Body of pancreas (tissue), 4 donors: ENCODE measurements around the gene PKD1L1. TPM values are rescaled to one million over a fixed set of nuclear protein-coding genes. Genes with fewer than 3 reads are reported as not detected.

Source experiments
- ATAC-seq: fragments of 150-250 bp; one replicate; pipeline ENCODE4 v1.9.1; 2016
- DNase-seq, 4 donors: peaks; one replicate each; pipeline ENCODE4 v3.0.0-alpha.2; 2019
- H3K27ac ChIP-seq, 4 donors: fragments of 200-600 bp; sonication (generic); 1 replicate in 3 of 4; 2 replicates in 1 of 4; pipeline versions ENCODE4 v1.5.1 to v1.6.1; 2016 to 2019; ENCODE audit warnings: mild to moderate bottlenecking in 1 of 4, mixed read lengths in 1 of 4, moderate library complexity in 1 of 4
- H3K27me3 ChIP-seq, 2 donors: fragments of 200-600 bp; sonication (generic); one replicate each; pipeline ENCODE4 v1.6.0; 2016; ENCODE audit warnings: mild to moderate bottlenecking in 1 of 2
- H3K36me3 ChIP-seq, 2 donors: fragments of 200-600 bp; sonication (generic); replicated peaks in 1 of 2; 2 replicates each; pipeline ENCODE4 v1.5.1; 2016; ENCODE audit warnings: low read depth in 2 of 2; ENCODE audit not compliant: insufficient read depth in 1 of 2
- H3K4me1 ChIP-seq: fragments of 200-600 bp; sonication (generic); one replicate; pipeline ENCODE4 v1.6.0; 2016
- H3K4me3 ChIP-seq, 2 donors: fragments of 200-600 bp; sonication (generic); 1 replicate in 1 of 2; 2 replicates in 1 of 2; pipeline ENCODE4 v1.5.1; 2016 to 2019
- H3K9me3 ChIP-seq, 3 donors: fragments of 200-600 bp; sonication (generic); 1 replicate in 2 of 3; 2 replicates in 1 of 3; pipeline ENCODE4 v1.5.1; 2016
- POLR2A ChIP-seq, 3 donors: fragments of 450-650 bp; IDR thresholded peaks; one replicate each; pipeline ENCODE4 v1.6.1; 2016; ENCODE audit warnings: antibody characterized with exemption in 3 of 3, mild to moderate bottlenecking in 2 of 3
- WGBS, 2 donors: methylation state at CpG; one replicate each; pipeline ENCODE4 v1.1.5; 2017; 5-methylcytosine and 5-hydroxymethylcytosine counted together
- intact Hi-C: fragments of 100-400 bp; cut with DNase I; formaldehyde crosslinking; loops from one replicate; pipeline ENCODE4 v1.15.1; 2023
- total RNA-seq, 2 donors: library from RNA; depleted of rRNA; stranded (reverse); fragments of >200 nt; gene quantifications; one replicate each; pipeline ENCODE4 v1.1.0, GENCODE V29; 2016
- TF ChIP-seq, protein P1 (sequence below), 7 experiments: fragments of 450-650 bp in 4 of 7; fragments of 200-600 bp in 3 of 7; sonication (generic) in 3 of 7; IDR thresholded peaks; one replicate each; pipeline ENCODE4 v1.5.1; 2016 to 2019; ENCODE audit warnings: antibody characterized with exemption in 7 of 7

Gene PKD1L1
- total RNA-seq, 2 donors from 2014 or later = 0.26 to 4.0 TPM

GRCh38 chr7:47813620-47814260 is 134.5 kb downstream of the PKD1L1 start:
- DNase-seq (no peak), ATAC-seq (no peak)
- no peak overlapping the region for H3K4me3 ChIP-seq
- H3K27ac ChIP-seq = no peak overlapping the region
- intact Hi-C loops = loop anchor here (10.0 kb wide), 2 partner anchors 379 to 539 kb away; no protein-coding TSS in a partner anchor
- H3K36me3 ChIP-seq = no peaks in the 10 kb centered on the region
- TF ChIP-seq, protein P1, sequence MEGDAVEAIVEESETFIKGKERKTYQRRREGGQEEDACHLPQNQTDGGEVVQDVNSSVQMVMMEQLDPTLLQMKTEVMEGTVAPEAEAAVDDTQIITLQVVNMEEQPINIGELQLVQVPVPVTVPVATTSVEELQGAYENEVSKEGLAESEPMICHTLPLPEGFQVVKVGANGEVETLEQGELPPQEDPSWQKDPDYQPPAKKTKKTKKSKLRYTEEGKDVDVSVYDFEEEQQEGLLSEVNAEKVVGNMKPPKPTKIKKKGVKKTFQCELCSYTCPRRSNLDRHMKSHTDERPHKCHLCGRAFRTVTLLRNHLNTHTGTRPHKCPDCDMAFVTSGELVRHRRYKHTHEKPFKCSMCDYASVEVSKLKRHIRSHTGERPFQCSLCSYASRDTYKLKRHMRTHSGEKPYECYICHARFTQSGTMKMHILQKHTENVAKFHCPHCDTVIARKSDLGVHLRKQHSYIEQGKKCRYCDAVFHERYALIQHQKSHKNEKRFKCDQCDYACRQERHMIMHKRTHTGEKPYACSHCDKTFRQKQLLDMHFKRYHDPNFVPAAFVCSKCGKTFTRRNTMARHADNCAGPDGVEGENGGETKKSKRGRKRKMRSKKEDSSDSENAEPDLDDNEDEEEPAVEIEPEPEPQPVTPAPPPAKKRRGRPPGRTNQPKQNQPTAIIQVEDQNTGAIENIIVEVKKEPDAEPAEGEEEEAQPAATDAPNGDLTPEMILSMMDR (IDR thresholded peaks at IDR 0.05) = no peak
- no peak for TF ChIP-seq POLR2A (IDR thresholded peaks at IDR 0.05)
- 80 to 83% methylated on average over 10 of the region's 10 CpGs for WGBS, 2 donors
- H3K9me3 ChIP-seq = no peaks in the 10 kb centered on the region
- no peaks in the 10 kb centered on the region for H3K27me3 ChIP-seq
- H3K4me1 ChIP-seq = peaks cover 10% of the 10 kb centered on the region

DNA sequence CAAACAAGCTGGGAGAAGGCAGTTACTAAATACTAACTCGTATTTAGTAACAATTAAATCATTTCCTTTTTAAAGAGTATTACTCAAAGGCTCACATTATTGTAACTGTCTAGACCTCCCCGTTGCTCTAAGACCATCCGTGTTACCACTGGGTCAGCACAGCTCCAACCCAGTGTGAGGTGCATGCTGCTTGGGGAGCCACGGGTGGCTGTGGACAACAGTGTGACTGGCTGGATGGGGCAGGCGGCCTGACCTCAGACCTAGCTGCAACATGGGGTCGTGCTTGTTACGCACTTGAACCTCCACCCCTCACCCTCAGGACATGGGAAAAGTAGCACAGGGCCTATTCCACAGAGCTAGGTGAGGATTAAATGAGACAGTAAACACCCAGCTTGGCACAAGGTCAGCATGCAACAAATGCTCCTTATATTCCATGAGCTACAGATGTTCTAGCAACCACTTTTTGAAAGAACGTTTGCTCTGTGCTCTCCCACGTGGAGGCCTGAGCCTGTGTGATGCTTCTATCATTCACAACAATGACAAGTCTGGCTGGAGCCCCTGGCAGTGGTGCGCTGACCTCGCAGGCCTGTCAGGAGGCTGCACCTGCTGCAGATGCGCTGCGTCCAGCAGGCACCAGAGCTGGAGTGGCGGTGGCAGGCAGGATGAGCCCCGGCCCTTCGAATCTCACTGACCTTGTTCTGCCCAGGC is 135.7 kb downstream of the PKD1L1 start:
- WGBS, 2 donors = 78 to 83% methylated on average over 10 to 14 of the region's 16 CpGs
- DNase-seq (no peak), ATAC-seq (no peak)
- H3K27ac ChIP-seq = no peak overlapping the region
- H3K4me3 ChIP-seq = no peak overlapping the region
- peaks cover 10% of the 10 kb centered on the region for H3K4me1 ChIP-seq
- intact Hi-C loops = loop anchor here (10.0 kb wide), 2 partner anchors 378 to 538 kb away; no protein-coding TSS in a partner anchor
- no peaks in the 10 kb centered on the region for H3K27me3 ChIP-seq
- TF ChIP-seq, protein P1 (IDR thresholded peaks at IDR 0.05) = no peak
- no peak for TF ChIP-seq POLR2A (IDR thresholded peaks at IDR 0.05)
- H3K36me3 ChIP-seq = no peaks in the 10 kb centered on the region
- no peaks in the 10 kb centered on the region for H3K9me3 ChIP-seq

DNA sequence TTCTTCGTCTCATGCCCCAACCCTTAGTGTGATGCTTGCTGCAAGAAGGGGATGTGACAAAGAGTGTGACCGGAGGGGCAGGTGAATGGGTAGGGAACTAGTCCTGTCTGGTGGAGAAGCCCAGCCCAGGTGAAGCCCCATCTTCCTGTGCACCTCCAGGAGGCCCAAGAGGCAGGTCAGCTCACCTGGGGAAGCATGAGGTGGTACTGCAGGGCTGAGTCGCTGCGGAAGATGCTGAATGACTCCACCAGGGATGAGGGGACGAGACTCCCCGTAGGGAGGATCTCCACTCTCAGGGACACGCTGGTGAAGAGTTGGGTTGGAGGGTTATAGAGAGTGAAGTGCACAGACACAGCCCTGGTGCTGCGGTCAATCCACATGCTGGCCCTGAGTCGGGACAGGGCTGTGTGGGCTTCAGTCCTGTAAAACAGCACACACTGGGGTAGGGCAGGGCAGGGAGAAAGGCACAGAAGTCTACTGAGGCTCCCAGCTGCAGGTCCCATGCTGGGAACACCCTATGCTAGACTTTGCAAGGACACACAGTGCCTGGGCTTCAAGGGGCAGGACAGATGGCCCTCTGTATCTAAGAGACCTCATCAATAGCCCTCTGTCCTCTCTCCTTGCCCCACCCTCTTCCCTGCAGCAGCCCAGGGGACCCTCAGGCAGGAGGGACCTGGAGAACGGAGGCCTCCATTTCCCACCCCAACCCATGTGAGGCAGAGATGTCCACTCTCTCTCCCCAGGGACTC is 136.5 kb downstream of the PKD1L1 start:
- ATAC-seq = no peak
- intact Hi-C loops = loop anchor here (10.0 kb wide), 2 partner anchors 377 to 537 kb away; no protein-coding TSS in a partner anchor

GRCh38 chr7:47809387-47809786 is 138.9 kb downstream of the PKD1L1 start:
- Histone ChIP-seq H3K9me3 (no peaks in the 10 kb centered on the region), H3K27ac (peak overlapping the region in 1 of 4 donors; percentile 18), H3K27me3 (no peaks in the 10 kb centered on the region), H3K36me3 (no peaks in the 10 kb centered on the region), H3K4me1 (peaks cover 16% of the 10 kb centered on the region), H3K4me3 (no peak overlapping the region)
- intact Hi-C loops = no loop called here
- ATAC-seq (peak; percentile 80), DNase-seq (peak; percentile 71 to 85 (median 80))
- WGBS, 2 donors = 15 to 31% methylated on average over 3 of the region's 3 CpGs
- TF ChIP-seq, protein P1 (IDR thresholded peaks at IDR 0.05) = no peak
- TF ChIP-seq POLR2A (IDR thresholded peaks at IDR 0.05) = no peak

More for the DNA sequence above, 136.5 kb downstream of the PKD1L1 start:
- no peak for TF ChIP-seq POLR2A (IDR thresholded peaks at IDR 0.05)
- TF ChIP-seq, protein P1 (IDR thresholded peaks at IDR 0.05) = no peak
- no peak for DNase-seq
- no peaks in the 10 kb centered on the region for H3K9me3 ChIP-seq
- no peaks in the 10 kb centered on the region for H3K36me3 ChIP-seq
- H3K4me3 ChIP-seq = no peak overlapping the region
- 81 to 90% methylated on average over 10 of the region's 10 CpGs for WGBS, 2 donors
- H3K4me1 ChIP-seq = peaks cover 10% of the 10 kb centered on the region
- H3K27me3 ChIP-seq = no peaks in the 10 kb centered on the region
- no peak overlapping the region for H3K27ac ChIP-seq
